Measurements from ENCODE around the gene UNC93A.
"Not testable (repeated sequence)": the region's sequence is repeated elsewhere in the genome, so short reads cannot be mapped to it uniquely, and the experiment has no call there.

Gene UNC93A

DNA sequence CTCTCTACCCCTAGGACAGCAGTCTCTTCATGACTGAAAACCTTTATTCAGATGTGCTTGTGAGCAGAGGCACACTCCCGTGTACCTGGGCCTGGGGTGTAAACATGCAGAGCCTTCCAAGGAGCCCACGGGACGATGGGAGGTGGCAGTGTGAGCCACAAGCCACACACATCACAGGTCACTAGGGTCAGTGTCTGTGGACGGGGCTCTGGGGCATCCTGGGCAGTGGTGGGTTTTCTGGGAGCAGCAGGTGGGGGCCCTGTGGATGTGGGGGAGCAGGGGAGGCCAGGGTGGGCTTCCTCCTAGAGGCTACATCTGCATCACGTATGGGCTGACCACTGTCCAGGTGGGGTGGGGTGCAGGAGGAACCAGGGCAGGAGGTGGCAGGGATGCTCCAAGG lies 17.1 kb downstream of the UNC93A start:
- Histone ChIP-seq H3K27me3 (replicated peaks; ENCODE audit: control insufficient read depth, insufficient read depth, low read length) (peaks cover 3% of the 10 kb centered on the region), H3K4me3 (replicated peaks; ENCODE audit: low read depth, low read length) (no peak overlapping the region), H3K36me3 (ENCODE audit: control insufficient read depth, insufficient read depth, low read length) (no peaks in the 10 kb centered on the region)
- DNase-seq (ENCODE audit: extremely low read depth, insufficient read length), result no peak
- TF ChIP-seq, protein P1, sequence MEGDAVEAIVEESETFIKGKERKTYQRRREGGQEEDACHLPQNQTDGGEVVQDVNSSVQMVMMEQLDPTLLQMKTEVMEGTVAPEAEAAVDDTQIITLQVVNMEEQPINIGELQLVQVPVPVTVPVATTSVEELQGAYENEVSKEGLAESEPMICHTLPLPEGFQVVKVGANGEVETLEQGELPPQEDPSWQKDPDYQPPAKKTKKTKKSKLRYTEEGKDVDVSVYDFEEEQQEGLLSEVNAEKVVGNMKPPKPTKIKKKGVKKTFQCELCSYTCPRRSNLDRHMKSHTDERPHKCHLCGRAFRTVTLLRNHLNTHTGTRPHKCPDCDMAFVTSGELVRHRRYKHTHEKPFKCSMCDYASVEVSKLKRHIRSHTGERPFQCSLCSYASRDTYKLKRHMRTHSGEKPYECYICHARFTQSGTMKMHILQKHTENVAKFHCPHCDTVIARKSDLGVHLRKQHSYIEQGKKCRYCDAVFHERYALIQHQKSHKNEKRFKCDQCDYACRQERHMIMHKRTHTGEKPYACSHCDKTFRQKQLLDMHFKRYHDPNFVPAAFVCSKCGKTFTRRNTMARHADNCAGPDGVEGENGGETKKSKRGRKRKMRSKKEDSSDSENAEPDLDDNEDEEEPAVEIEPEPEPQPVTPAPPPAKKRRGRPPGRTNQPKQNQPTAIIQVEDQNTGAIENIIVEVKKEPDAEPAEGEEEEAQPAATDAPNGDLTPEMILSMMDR (IDR thresholded peaks at IDR 0.05; ENCODE audit: insufficient read depth, low read length, poor library complexity, severe bottlenecking), result no peak

DNA sequence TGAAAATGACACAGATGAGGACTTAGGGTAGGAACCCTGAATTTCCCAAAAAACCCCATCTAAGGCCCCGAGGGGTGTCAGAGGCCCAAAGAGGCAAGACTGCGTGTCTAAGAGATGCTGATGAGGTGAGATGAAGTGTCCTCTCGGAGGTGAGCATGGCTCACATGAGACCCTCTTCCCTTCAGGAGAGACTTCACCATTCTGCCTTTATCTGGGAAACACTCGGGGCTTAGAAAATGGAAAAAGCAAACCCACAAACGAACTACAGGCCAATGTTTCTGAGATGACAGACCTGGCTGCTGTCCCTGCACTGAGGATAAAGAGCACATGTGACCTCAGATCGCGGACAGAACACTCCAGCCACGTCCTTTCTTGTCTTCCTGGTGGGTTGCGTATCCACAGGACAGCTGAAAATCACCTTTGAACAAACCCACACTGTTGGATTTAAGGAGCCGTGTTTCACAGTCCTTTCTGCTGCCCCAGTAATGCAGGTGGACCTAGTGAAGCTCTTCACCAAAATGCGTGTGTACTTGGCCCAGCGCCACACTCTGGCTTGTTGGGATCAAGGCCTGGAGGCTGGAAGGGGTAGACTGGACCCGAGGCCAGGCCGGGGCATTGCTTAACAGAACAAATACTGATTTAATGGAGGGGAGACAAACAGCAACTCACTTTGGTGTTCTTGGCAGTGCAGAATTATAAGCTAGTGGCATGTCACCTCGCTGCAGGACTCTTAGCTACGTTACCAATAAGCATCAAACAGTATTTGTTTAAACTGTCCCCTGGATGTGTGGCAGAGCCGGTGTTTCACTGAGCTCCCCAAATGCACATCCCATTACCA lies 18.5 kb downstream of the UNC93A start:
- not testable (repeated sequence) for H3K4me3 ChIP-seq (replicated peaks; ENCODE audit: low read depth, low read length); H3K27me3 ChIP-seq (replicated peaks; ENCODE audit: control insufficient read depth, insufficient read depth, low read length); DNase-seq (ENCODE audit: extremely low read depth, insufficient read length)

DNA sequence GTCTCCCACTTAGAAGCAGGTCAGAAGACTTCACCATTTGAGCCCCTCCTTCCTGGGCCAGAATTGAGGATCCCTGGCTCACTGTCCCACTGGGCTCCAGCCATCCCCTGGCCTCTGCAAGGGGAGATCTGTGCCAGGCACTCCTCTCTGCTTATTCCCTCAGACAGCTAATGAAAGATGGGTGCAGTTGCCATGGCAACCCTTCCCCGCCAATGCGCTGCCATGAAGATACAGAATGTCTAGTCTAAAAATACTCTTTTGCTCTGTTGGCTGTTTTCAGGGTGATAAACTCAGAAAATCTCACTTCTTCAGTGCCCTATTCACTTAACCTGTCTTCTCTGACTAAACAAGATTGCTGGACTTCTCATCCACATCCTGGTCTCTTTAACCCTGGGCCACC lies 20.2 kb downstream of the UNC93A start:
- TF ChIP-seq, protein P1 (IDR thresholded peaks at IDR 0.05; ENCODE audit: insufficient read depth, low read length, poor library complexity, severe bottlenecking), result no peak
- peaks cover 1% of the 10 kb centered on the region for H3K27me3 ChIP-seq (replicated peaks; ENCODE audit: control insufficient read depth, insufficient read depth, low read length)
- no peaks in the 10 kb centered on the region for H3K36me3 ChIP-seq (ENCODE audit: control insufficient read depth, insufficient read depth, low read length)
- DNase-seq (ENCODE audit: extremely low read depth, insufficient read length), result no peak
- H3K4me3 ChIP-seq (replicated peaks; ENCODE audit: low read depth, low read length), result no peak overlapping the region

More for the DNA sequence above, 18.5 kb downstream of the UNC93A start:
- not testable (repeated sequence) for H3K36me3 ChIP-seq (ENCODE audit: control insufficient read depth, insufficient read depth, low read length)

GRCh38 chr6:167311691-167312090 lies 20.6 kb downstream of the UNC93A start:
- not testable (repeated sequence) for DNase-seq (ENCODE audit: extremely low read depth, insufficient read length); H3K4me3 ChIP-seq (replicated peaks; ENCODE audit: low read depth, low read length); H3K27me3 ChIP-seq (replicated peaks; ENCODE audit: control insufficient read depth, insufficient read depth, low read length); H3K36me3 ChIP-seq (ENCODE audit: control insufficient read depth, insufficient read depth, low read length)

GRCh38 chr6:167314180-167314821 lies 23.2 kb downstream of the UNC93A start:
- H3K36me3 ChIP-seq (ENCODE audit: control insufficient read depth, insufficient read depth, low read length), result no peaks in the 10 kb centered on the region
- H3K4me3 ChIP-seq (replicated peaks; ENCODE audit: low read depth, low read length), result no peak overlapping the region
- DNase-seq (ENCODE audit: extremely low read depth, insufficient read length), result no peak
- TF ChIP-seq, protein P1 (IDR thresholded peaks at IDR 0.05; ENCODE audit: insufficient read depth, low read length, poor library complexity, severe bottlenecking), result no peak
- H3K27me3 ChIP-seq (replicated peaks; ENCODE audit: control insufficient read depth, insufficient read depth, low read length), result no peaks in the 10 kb centered on the region; the same call in none of the 2 replicates

GRCh38 chr6:167317172-167317571 lies 26.1 kb downstream of the UNC93A start:
- TF ChIP-seq, protein P1 (IDR thresholded peaks at IDR 0.05; ENCODE audit: insufficient read depth, low read length, poor library complexity, severe bottlenecking), result no peak
- H3K27me3 ChIP-seq (replicated peaks; ENCODE audit: control insufficient read depth, insufficient read depth, low read length), result no peaks in the 10 kb centered on the region; the same call in none of the 2 replicates
- H3K4me3 ChIP-seq (replicated peaks; ENCODE audit: low read depth, low read length), result no peak overlapping the region
- no peak for DNase-seq (ENCODE audit: extremely low read depth, insufficient read length)
- no peaks in the 10 kb centered on the region for H3K36me3 ChIP-seq (ENCODE audit: control insufficient read depth, insufficient read depth, low read length)

- DNase-seq (ENCODE audit: extremely low read depth, insufficient read length); H3K4me3 ChIP-seq (replicated peaks; ENCODE audit: low read depth, low read length); H3K27me3 ChIP-seq (replicated peaks; ENCODE audit: control insufficient read depth, insufficient read depth, low read length); H3K36me3 ChIP-seq (ENCODE audit: control insufficient read depth, insufficient read depth, low read length): not testable (repeated sequence)
These were observed 27.2 kb downstream of the UNC93A start for GRCh38 chr6:167318354-167318753.

- DNase-seq (ENCODE audit: extremely low read depth, insufficient read length); H3K27me3 ChIP-seq (replicated peaks; ENCODE audit: control insufficient read depth, insufficient read depth, low read length); H3K36me3 ChIP-seq (ENCODE audit: control insufficient read depth, insufficient read depth, low read length); H3K4me3 ChIP-seq (replicated peaks; ENCODE audit: low read depth, low read length): not testable (repeated sequence)
These were observed 27.7 kb downstream of the UNC93A start for GRCh38 chr6:167318856-167319255.

GRCh38 chr6:167319856-167320753 lies 29.0 kb downstream of the UNC93A start:
- not testable (repeated sequence) for H3K36me3 ChIP-seq (ENCODE audit: control insufficient read depth, insufficient read depth, low read length); H3K27me3 ChIP-seq (replicated peaks; ENCODE audit: control insufficient read depth, insufficient read depth, low read length); H3K4me3 ChIP-seq (replicated peaks; ENCODE audit: low read depth, low read length); DNase-seq (ENCODE audit: extremely low read depth, insufficient read length)
